GM23338 (cell line): ENCODE measurements around the gene GPC6. TPM values are rescaled to one million over a fixed set of nuclear protein-coding genes. Genes with fewer than 3 reads are reported as not detected.

Experiments
- ATAC-seq: fragments of 200-7000 bp; cut with Tn5 transposase; 3 replicates; pipeline ENCODE4 v1.9.1; 2020
- DNase-seq: peaks from one replicate; pipeline ENCODE4 v3.0.0-alpha.2; 2015; ENCODE audit warnings: low spot score
- H2AFZ ChIP-seq: fragments of 200-600 bp; sonication (generic); 2 replicates; pipeline ENCODE4 v1.8.0; 2016; ENCODE audit warnings: antibody characterized with exemption, mild to moderate bottlenecking, moderate library complexity
- H3F3A ChIP-seq: fragments of 200-600 bp; sonication (generic); replicated peaks from 2 replicates; pipeline ENCODE4 v1.8.0; 2017; ENCODE audit warnings: antibody characterized with exemption, mixed run types, low read depth
- H3K27ac ChIP-seq: fragments of 200-600 bp; sonication (generic); 2 replicates; pipeline ENCODE4 v1.6.1; 2016; ENCODE audit warnings: low read depth
- H3K27me3 ChIP-seq: fragments of 200-600 bp; sonication (generic); 2 replicates; pipeline ENCODE4 v1.8.0; 2016; ENCODE audit warnings: mild to moderate bottlenecking, mixed run types, moderate library complexity; ENCODE audit not compliant: insufficient read depth
- H3K36me3 ChIP-seq: fragments of 200-600 bp; sonication (generic); 2 replicates; pipeline ENCODE4 v1.8.0; 2016; ENCODE audit warnings: mild to moderate bottlenecking; ENCODE audit not compliant: insufficient read depth
- H3K4me1 ChIP-seq: fragments of 200-600 bp; sonication (generic); 2 replicates; pipeline ENCODE4 v1.8.0; 2016; ENCODE audit warnings: mild to moderate bottlenecking, moderate library complexity; ENCODE audit not compliant: insufficient read depth
- H3K4me2 ChIP-seq: fragments of 200-600 bp; sonication (generic); 2 replicates; pipeline ENCODE4 v1.7.1; 2017; ENCODE audit warnings: mixed run types
- H3K4me3 ChIP-seq: fragments of 200-600 bp; sonication (generic); 2 replicates; pipeline ENCODE4 v1.6.1; 2016; ENCODE audit warnings: mixed run types
- H3K79me2 ChIP-seq: fragments of 200-600 bp; sonication (generic); replicated peaks from 2 replicates; pipeline ENCODE4 v1.8.0; 2017; ENCODE audit warnings: mild to moderate bottlenecking; ENCODE audit not compliant: insufficient read depth
- H3K9me2 ChIP-seq: fragments of 200-600 bp; sonication (generic); 2 replicates; pipeline ENCODE4 v1.8.0; 2017; ENCODE audit not compliant: insufficient read depth
- H4K20me1 ChIP-seq: fragments of 200-600 bp; sonication (generic); replicated peaks from 2 replicates; pipeline ENCODE4 v1.8.0; 2017; ENCODE audit warnings: mild to moderate bottlenecking; ENCODE audit not compliant: insufficient read depth
- H3K27ac Mint-ChIP-seq: 2 replicates; pipeline ENCODE4 v1.8.0; 2020; ENCODE audit warnings: inconsistent platforms, mild to moderate bottlenecking, moderate library complexity, mixed read lengths
- H3K27me3 Mint-ChIP-seq: 3 replicates; pipeline ENCODE4 v1.8.0; 2022; ENCODE audit warnings: low read depth, mild to moderate bottlenecking, moderate library complexity, mixed read lengths, inconsistent platforms; ENCODE audit not compliant: insufficient read depth, poor library complexity
- H3K36me3 Mint-ChIP-seq: 3 replicates; pipeline ENCODE4 v1.8.0; 2021; ENCODE audit warnings: low read depth, mild to moderate bottlenecking, inconsistent platforms, moderate library complexity, mixed read lengths
- H3K4me1 Mint-ChIP-seq: 3 replicates; pipeline ENCODE4 v1.8.0; 2020; ENCODE audit warnings: mild to moderate bottlenecking, inconsistent platforms, mixed read lengths
- H3K4me3 Mint-ChIP-seq: 3 replicates; pipeline ENCODE4 v1.8.0; 2021; ENCODE audit warnings: moderate library complexity, mild to moderate bottlenecking, inconsistent platforms, mixed read lengths
- H3K9me3 Mint-ChIP-seq: 3 replicates; pipeline ENCODE4 v1.8.0; 2020; ENCODE audit warnings: moderate library complexity, mild to moderate bottlenecking, inconsistent platforms, mixed read lengths
- CREB1 ChIP-seq: fragments of 250-450 bp; sonication (Bioruptor Pico); IDR thresholded peaks from 2 replicates; pipeline ENCODE4 v1.5.0; 2020; ENCODE audit warnings: low read depth, mild to moderate bottlenecking, moderate library complexity
- EZH2phosphoT487 ChIP-seq: fragments of 200-600 bp; sonication (generic); IDR thresholded peaks from one replicate; pipeline ENCODE4 v1.8.1; 2018; ENCODE audit warnings: antibody characterized with exemption; ENCODE audit not compliant: unreplicated experiment
- JUNB ChIP-seq: IDR thresholded peaks from one replicate; pipeline ENCODE4 v1.6.1; 2016; ENCODE audit warnings: antibody characterized with exemption; ENCODE audit not compliant: unreplicated experiment
- POLR2AphosphoS5 ChIP-seq: IDR thresholded peaks from 2 replicates; pipeline ENCODE4 v1.6.1; 2016; ENCODE audit warnings: antibody characterized with exemption, low read depth
- STAT1 ChIP-seq: IDR thresholded peaks from one replicate; pipeline ENCODE4 v1.6.1; 2016; ENCODE audit warnings: antibody characterized with exemption; ENCODE audit not compliant: unreplicated experiment
- ZNF114 ChIP-seq: fragments of 250-450 bp; sonication (Bioruptor Pico); IDR thresholded peaks from 2 replicates; pipeline ENCODE4 v1.5.0; 2020; ENCODE audit warnings: mild to moderate bottlenecking, moderate library complexity
- ZNF331 ChIP-seq: fragments of 250-450 bp; sonication (Bioruptor Pico); IDR thresholded peaks from 2 replicates; pipeline ENCODE4 v1.5.0; 2020; ENCODE audit warnings: low read depth, mild to moderate bottlenecking, moderate library complexity
- polyA plus RNA-seq: library from polyadenylated mRNA; unstranded; fragments of >200 nt; fragmentation: Nextera tagmentation; extraction: Ambion mirVana; gene quantifications from 2 replicates; pipeline ENCODE4 v1.2.1, GENCODE V29; 2016
- total RNA-seq: library from RNA; depleted of rRNA; stranded (reverse); fragments of >200 nt; shearing (Covaris generic); gene quantifications from 2 replicates; pipeline ENCODE4 v1.2.3, GENCODE V29; 2014
- TF ChIP-seq, protein P1 (sequence below): IDR thresholded peaks from one replicate; pipeline ENCODE4 v1.6.1; 2018; ENCODE audit warnings: antibody characterized with exemption; ENCODE audit not compliant: unreplicated experiment
- TF ChIP-seq, protein P2 (sequence below): IDR thresholded peaks from 2 replicates; pipeline ENCODE4 v1.6.1; 2016; ENCODE audit warnings: antibody characterized with exemption
- TF ChIP-seq, protein P3 (sequence below): fragments of 250-450 bp; sonication (Bioruptor Pico); IDR thresholded peaks from 2 replicates; pipeline ENCODE4 v1.5.0; 2020; ENCODE audit warnings: mild to moderate bottlenecking, moderate library complexity

GPC6 gene
- total and polyA plus RNA-seq, 2 experiments from 2014 or later = 6.4 to 28.6 TPM

DNA sequence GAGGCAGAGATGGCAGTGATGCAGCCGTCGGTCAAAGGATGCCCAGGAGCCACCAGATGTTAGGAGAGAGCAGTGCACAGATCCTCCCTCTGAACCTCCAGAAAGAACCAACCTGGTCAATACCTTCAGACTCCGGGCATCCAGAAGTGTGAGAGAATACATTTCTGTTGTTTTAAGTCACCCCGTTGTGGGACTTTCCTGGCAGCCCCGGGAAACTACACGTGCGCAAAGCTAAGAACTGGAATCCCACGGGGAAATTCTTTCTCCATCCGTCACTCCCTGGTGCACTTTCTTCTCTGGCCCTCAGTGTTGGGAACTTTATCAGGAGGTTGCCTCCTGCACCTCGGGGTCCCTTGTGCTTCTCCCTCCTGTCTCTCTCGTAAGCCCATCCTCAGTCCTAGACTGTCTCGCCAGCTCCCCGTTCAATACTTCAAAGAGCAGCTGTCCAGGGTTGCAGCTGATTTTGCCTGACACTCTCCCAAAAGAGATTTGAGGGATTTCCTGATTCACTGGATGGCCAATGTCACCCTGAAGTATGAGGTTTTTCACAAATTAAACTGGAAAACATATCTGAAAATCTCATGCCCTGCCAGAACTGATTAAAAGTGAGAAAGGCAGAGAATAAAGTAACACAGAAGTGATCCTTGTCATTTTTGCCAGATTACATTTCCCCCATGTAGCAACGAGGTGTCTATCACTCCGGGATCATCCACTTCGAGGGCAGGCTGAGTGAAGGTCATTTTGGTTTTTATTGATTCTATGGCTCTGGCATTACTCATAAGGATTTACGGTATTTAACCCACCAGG lies 1116.0 kb downstream of the GPC6 start (continued):
- TF ChIP-seq, protein P1, sequence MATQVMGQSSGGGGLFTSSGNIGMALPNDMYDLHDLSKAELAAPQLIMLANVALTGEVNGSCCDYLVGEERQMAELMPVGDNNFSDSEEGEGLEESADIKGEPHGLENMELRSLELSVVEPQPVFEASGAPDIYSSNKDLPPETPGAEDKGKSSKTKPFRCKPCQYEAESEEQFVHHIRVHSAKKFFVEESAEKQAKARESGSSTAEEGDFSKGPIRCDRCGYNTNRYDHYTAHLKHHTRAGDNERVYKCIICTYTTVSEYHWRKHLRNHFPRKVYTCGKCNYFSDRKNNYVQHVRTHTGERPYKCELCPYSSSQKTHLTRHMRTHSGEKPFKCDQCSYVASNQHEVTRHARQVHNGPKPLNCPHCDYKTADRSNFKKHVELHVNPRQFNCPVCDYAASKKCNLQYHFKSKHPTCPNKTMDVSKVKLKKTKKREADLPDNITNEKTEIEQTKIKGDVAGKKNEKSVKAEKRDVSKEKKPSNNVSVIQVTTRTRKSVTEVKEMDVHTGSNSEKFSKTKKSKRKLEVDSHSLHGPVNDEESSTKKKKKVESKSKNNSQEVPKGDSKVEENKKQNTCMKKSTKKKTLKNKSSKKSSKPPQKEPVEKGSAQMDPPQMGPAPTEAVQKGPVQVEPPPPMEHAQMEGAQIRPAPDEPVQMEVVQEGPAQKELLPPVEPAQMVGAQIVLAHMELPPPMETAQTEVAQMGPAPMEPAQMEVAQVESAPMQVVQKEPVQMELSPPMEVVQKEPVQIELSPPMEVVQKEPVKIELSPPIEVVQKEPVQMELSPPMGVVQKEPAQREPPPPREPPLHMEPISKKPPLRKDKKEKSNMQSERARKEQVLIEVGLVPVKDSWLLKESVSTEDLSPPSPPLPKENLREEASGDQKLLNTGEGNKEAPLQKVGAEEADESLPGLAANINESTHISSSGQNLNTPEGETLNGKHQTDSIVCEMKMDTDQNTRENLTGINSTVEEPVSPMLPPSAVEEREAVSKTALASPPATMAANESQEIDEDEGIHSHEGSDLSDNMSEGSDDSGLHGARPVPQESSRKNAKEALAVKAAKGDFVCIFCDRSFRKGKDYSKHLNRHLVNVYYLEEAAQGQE = no peak
- TF ChIP-seq EZH2phosphoT487 (no peak), ZNF331 (CRISPR knock-in tag) (no peak)

DNA sequence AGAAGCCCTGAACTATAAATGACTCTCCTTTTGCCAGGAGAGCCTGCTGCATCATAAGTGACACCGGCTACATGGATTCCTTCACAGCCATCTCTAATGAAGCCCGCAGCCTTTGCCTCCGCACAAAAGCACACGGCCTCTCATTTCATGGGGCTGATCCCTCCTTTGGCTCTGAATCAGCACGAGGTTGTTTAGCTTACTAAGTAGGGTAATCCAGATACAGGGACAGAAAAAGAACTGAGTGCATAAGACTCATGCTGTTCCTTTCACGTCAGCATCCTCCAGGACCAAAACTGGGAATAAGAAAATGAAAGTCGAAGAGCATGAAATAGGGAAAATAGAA lies 1116.6 kb downstream of the GPC6 start:
- Histone ChIP-seq H3K27ac (no peak overlapping the region), H3F3A (no peaks in the 10 kb centered on the region), H3K79me2 (no peaks in the 10 kb centered on the region), H3K4me1 (peaks cover 11% of the 10 kb centered on the region), H2AFZ (no peak overlapping the region), H3K27me3 (no peaks in the 10 kb centered on the region), H3K36me3 (no peaks in the 10 kb centered on the region), H3K9me2 (no peaks in the 10 kb centered on the region), H3K4me3 (no peak overlapping the region), H4K20me1 (no peaks in the 10 kb centered on the region), H3K4me2 (no peak overlapping the region)
- no peak for DNase-seq
- ATAC-seq = peak; percentile 27; the same call in 1 of the 3 replicates
- H3K27ac Mint-ChIP-seq = no peak overlapping the region
- no peaks in the 10 kb centered on the region; the same call in 2 of the 3 replicates for H3K9me3 Mint-ChIP-seq
- H3K36me3 Mint-ChIP-seq = no peaks in the 10 kb centered on the region
- peaks cover 29% of the 10 kb centered on the region for H3K4me1 Mint-ChIP-seq
- peaks cover 10% of the 10 kb centered on the region for H3K27me3 Mint-ChIP-seq
- no peak overlapping the region for H3K4me3 Mint-ChIP-seq
- TF ChIP-seq POLR2AphosphoS5 (no peak), ZNF114 (CRISPR knock-in tag) (no peak), EZH2phosphoT487 (no peak), STAT1 (no peak), CREB1 (CRISPR knock-in tag) (no peak), JUNB (no peak)
- TF ChIP-seq, protein P2, sequence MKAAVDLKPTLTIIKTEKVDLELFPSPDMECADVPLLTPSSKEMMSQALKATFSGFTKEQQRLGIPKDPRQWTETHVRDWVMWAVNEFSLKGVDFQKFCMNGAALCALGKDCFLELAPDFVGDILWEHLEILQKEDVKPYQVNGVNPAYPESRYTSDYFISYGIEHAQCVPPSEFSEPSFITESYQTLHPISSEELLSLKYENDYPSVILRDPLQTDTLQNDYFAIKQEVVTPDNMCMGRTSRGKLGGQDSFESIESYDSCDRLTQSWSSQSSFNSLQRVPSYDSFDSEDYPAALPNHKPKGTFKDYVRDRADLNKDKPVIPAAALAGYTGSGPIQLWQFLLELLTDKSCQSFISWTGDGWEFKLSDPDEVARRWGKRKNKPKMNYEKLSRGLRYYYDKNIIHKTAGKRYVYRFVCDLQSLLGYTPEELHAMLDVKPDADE = no peak
- TF ChIP-seq, protein P1 = no peak
- TF ChIP-seq, protein P3, sequence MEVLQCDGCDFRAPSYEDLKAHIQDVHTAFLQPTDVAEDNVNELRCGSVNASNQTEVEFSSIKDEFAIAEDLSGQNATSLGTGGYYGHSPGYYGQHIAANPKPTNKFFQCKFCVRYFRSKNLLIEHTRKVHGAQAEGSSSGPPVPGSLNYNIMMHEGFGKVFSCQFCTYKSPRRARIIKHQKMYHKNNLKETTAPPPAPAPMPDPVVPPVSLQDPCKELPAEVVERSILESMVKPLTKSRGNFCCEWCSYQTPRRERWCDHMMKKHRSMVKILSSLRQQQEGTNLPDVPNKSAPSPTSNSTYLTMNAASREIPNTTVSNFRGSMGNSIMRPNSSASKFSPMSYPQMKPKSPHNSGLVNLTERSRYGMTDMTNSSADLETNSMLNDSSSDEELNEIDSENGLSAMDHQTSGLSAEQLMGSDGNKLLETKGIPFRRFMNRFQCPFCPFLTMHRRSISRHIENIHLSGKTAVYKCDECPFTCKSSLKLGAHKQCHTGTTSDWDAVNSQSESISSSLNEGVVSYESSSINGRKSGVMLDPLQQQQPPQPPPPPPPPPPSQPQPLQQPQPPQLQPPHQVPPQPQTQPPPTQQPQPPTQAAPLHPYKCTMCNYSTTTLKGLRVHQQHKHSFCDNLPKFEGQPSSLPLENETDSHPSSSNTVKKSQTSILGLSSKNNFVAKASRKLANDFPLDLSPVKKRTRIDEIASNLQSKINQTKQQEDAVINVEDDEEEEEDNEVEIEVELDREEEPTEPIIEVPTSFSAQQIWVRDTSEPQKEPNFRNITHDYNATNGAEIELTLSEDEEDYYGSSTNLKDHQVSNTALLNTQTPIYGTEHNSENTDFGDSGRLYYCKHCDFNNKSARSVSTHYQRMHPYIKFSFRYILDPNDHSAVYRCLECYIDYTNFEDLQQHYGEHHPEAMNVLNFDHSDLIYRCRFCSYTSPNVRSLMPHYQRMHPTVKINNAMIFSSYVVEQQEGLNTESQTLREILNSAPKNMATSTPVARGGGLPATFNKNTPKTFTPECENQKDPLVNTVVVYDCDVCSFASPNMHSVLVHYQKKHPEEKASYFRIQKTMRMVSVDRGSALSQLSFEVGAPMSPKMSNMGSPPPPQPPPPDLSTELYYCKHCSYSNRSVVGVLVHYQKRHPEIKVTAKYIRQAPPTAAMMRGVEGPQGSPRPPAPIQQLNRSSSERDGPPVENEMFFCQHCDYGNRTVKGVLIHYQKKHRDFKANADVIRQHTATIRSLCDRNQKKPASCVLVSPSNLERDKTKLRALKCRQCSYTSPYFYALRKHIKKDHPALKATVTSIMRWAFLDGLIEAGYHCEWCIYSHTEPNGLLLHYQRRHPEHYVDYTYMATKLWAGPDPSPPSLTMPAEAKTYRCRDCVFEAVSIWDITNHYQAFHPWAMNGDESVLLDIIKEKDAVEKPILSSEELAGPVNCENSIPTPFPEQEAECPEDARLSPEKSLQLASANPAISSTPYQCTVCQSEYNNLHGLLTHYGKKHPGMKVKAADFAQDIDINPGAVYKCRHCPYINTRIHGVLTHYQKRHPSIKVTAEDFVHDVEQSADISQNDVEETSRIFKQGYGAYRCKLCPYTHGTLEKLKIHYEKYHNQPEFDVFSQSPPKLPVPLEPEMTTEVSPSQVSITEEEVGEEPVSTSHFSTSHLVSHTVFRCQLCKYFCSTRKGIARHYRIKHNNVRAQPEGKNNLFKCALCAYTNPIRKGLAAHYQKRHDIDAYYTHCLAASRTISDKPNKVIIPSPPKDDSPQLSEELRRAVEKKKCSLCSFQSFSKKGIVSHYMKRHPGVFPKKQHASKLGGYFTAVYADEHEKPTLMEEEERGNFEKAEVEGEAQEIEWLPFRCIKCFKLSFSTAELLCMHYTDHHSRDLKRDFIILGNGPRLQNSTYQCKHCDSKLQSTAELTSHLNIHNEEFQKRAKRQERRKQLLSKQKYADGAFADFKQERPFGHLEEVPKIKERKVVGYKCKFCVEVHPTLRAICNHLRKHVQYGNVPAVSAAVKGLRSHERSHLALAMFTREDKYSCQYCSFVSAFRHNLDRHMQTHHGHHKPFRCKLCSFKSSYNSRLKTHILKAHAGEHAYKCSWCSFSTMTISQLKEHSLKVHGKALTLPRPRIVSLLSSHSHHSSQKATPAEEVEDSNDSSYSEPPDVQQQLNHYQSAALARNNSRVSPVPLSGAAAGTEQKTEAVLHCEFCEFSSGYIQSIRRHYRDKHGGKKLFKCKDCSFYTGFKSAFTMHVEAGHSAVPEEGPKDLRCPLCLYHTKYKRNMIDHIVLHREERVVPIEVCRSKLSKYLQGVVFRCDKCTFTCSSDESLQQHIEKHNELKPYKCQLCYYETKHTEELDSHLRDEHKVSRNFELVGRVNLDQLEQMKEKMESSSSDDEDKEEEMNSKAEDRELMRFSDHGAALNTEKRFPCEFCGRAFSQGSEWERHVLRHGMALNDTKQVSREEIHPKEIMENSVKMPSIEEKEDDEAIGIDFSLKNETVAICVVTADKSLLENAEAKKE (CRISPR knock-in tag) = no peak
